ENCODE measurements around the gene MYCBP2. TPM values are rescaled to one million over a fixed set of nuclear protein-coding genes. Genes with fewer than 3 reads are reported as not detected.

MYCBP2 gene
- total RNA-seq, 4 donors from 2014 or later: 69.7 to 133 (median 116) TPM

GRCh38 chr13:77099415-77099814, 227.5 kb downstream of the MYCBP2 start:
- Histone ChIP-seq H3K36me3 (no peaks in the 10 kb centered on the region), H3K4me3 (no peak overlapping the region), H3K9me3 (no peaks in the 10 kb centered on the region), H3K4me1 (no peaks in the 10 kb centered on the region), H3K27me3 (no peaks in the 10 kb centered on the region), H3K27ac (no peak overlapping the region)
- no peak for DNase-seq
- no peak for TF ChIP-seq POLR2A (IDR thresholded peaks at IDR 0.05)
- no peak for TF ChIP-seq CTCF (IDR thresholded peaks at IDR 0.05)
- intact Hi-C loops (cut with DNase I; ENCODE audit: low total_unique reads): no loop called here

- Histone ChIP-seq H3K4me1 (no peaks in the 10 kb centered on the region), H3K27ac (no peak overlapping the region), H3K36me3 (no peaks in the 10 kb centered on the region), H3K27me3 (no peaks in the 10 kb centered on the region), H3K4me3 (no peak overlapping the region), H3K9me3 (no peaks in the 10 kb centered on the region)
- intact Hi-C loops (cut with DNase I; ENCODE audit: low total_unique reads): no loop called here
- no peak for DNase-seq
- no peak for TF ChIP-seq CTCF (IDR thresholded peaks at IDR 0.05)
These were observed 231.6 kb downstream of the MYCBP2 start for GRCh38 chr13:77095288-77095687.

GRCh38 chr13:77094773-77095172, 232.1 kb downstream of the MYCBP2 start:
- H3K36me3 ChIP-seq: no peaks in the 10 kb centered on the region

GRCh38 chr13:77093735-77094134, 233.2 kb downstream of the MYCBP2 start:
- H3K27me3 ChIP-seq: no peaks in the 10 kb centered on the region
- H3K27ac ChIP-seq: no peak overlapping the region
- no peaks in the 10 kb centered on the region for H3K4me1 ChIP-seq
- no peak overlapping the region for H3K4me3 ChIP-seq
- no peaks in the 10 kb centered on the region for H3K36me3 ChIP-seq
- intact Hi-C loops (cut with DNase I; ENCODE audit: low total_unique reads): no loop called here
- no peak for TF ChIP-seq CTCF (IDR thresholded peaks at IDR 0.05)
- TF ChIP-seq POLR2A (IDR thresholded peaks at IDR 0.05): no peak
- H3K9me3 ChIP-seq: no peaks in the 10 kb centered on the region
- no peak for DNase-seq

More at GRCh38 chr13:77094773-77095172, 232.1 kb downstream of the MYCBP2 start:
- Histone ChIP-seq H3K4me1 (no peaks in the 10 kb centered on the region), H3K27ac (no peak overlapping the region), H3K9me3 (no peaks in the 10 kb centered on the region), H3K27me3 (no peaks in the 10 kb centered on the region), H3K4me3 (no peak overlapping the region)
- intact Hi-C loops (cut with DNase I; ENCODE audit: low total_unique reads): no loop called here
- DNase-seq: no peak
- TF ChIP-seq CTCF (IDR thresholded peaks at IDR 0.05): no peak
- TF ChIP-seq POLR2A (IDR thresholded peaks at IDR 0.05): no peak

GRCh38 chr13:77084755-77085154, 242.1 kb downstream of the MYCBP2 start:
- no peaks in the 10 kb centered on the region for H3K4me1 ChIP-seq
- TF ChIP-seq POLR2A (IDR thresholded peaks at IDR 0.05) (no peak), CTCF (IDR thresholded peaks at IDR 0.05) (no peak)
- H3K27me3 ChIP-seq: no peaks in the 10 kb centered on the region
- no peak for DNase-seq
- H3K9me3 ChIP-seq: no peaks in the 10 kb centered on the region
- intact Hi-C loops (cut with DNase I; ENCODE audit: low total_unique reads): no loop called here
- H3K36me3 ChIP-seq: no peaks in the 10 kb centered on the region
- H3K4me3 ChIP-seq: no peak overlapping the region
- no peak overlapping the region for H3K27ac ChIP-seq
